HL-60/S4 treated with retinoic acid at 250 ng/mL for 4 days and 3 days (cell line): ENCODE results near the gene LACRT.

Source experiments
- in situ Hi-C: fragments of 300-500 bp; cut with MboI; formaldehyde crosslinking; loops from 2 replicates; pipeline ENCODE4 v1.7.0; 2022; ENCODE audit warnings: low sequenced_read_pairs

LACRT gene

GRCh38 chr12:54603173-54603814, 31.4 kb downstream of the LACRT start:
- in situ Hi-C loops: no loop called here

DNA sequence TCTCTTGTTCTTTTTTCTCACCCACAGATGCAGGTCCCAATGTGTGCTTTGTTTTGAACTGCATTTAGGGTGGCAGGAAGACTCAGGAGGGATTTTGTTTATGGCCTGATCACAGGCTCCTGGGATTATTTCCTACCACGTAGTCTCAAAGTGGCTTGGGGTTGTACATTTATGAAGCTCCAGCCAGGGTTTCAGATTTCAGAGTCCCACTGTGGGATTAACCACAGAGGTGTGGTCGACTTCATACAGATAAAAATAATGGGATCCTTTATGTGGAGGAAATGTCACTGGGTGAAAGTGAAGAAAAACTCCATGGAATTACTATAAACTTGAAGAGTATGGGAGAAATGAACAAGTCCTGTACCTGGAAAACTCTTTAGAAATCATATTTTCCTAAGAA, 32.0 kb downstream of the LACRT start:
- in situ Hi-C loops: no loop called here

DNA sequence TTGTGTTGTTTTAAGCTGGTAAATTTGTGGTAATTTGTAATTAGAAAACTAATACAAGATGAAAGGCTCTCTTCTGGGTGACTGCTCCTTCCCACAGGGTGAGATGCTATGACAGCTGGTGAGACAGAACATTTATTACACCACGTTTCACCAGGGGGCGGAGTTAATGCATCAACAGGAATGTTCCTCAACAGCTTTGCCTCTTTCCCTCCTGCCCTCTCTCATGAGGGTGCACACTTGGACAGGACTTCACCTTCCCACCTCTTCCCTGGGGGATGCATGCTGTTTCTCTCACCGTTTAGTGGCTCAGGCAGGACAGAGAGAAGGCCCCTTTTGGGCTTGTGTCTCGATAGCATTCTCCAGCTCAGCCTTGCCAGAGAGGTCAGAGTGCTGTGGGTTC, 32.9 kb downstream of the LACRT start:
- in situ Hi-C loops: no loop called here

DNA sequence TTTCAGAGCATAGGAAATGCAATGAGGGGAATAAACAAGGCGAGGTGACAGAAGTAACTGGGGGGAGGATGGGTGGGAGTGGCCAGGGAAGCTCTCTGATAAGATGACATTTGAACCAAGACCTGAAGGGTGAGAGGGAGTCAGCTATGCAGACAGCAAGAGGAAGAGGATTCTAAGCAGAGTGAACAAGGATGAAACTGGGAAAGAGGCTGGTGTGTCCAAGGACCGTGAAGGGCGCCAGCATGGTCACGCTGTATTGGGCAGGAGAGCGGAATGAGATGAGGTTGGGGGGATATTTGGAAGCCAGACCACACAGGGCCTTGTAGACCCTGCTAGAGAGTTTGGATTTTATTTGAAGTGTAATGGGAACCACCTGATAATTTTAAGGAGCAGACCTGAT, 35.7 kb downstream of the LACRT start:
- in situ Hi-C loops: loop anchor here (25.0 kb wide), 1 partner anchor 112 kb away; the partner anchor contains the start of gene NCKAP1L

GRCh38 chr12:54596526-54596946, 38.2 kb downstream of the LACRT start:
- in situ Hi-C loops: loop anchor here (25.0 kb wide), 1 partner anchor 109 kb away; the partner anchor contains the start of gene NCKAP1L

DNA sequence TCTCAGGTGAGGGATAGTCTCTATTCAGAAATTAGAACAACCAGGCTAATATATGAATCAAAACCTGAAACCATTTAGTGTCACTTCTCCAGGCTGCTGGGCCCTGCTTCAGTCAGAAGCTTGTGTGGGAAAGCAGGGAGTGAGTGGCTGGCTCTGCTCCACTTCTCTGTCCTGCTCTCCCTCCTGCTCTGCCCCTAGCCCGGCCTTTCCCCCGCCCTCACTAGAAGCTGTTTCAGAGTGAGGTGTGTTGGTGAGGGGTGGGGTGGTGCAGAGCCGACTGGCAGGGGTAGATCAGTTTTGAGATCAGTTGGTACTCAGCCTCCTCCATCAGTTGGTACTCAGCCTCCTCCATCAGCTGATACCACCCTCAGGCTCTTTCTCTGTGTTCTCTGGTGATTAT, 39.2 kb downstream of the LACRT start:
- in situ Hi-C loops: loop anchor here (25.0 kb wide), 1 partner anchor 108 kb away; the partner anchor contains the start of gene NCKAP1L

- in situ Hi-C loops: loop anchor here (25.0 kb wide), 1 partner anchor 106 kb away; the partner anchor contains the start of gene NCKAP1L
Observed at GRCh38 chr12:54593725-54594124, 41.0 kb downstream of the LACRT start.

- in situ Hi-C loops: loop anchor here (25.0 kb wide), 1 partner anchor 106 kb away; the partner anchor contains the start of gene NCKAP1L
Observed at GRCh38 chr12:54593135-54593534, 41.6 kb downstream of the LACRT start.

GRCh38 chr12:54592316-54592715, 42.4 kb downstream of the LACRT start:
- in situ Hi-C loops: loop anchor here (25.0 kb wide), 1 partner anchor 105 kb away; the partner anchor contains the start of gene NCKAP1L

- in situ Hi-C loops: loop anchor here (25.0 kb wide), 1 partner anchor 104 kb away; the partner anchor contains the start of gene NCKAP1L
Observed at GRCh38 chr12:54590978-54591591, 43.6 kb downstream of the LACRT start.

DNA sequence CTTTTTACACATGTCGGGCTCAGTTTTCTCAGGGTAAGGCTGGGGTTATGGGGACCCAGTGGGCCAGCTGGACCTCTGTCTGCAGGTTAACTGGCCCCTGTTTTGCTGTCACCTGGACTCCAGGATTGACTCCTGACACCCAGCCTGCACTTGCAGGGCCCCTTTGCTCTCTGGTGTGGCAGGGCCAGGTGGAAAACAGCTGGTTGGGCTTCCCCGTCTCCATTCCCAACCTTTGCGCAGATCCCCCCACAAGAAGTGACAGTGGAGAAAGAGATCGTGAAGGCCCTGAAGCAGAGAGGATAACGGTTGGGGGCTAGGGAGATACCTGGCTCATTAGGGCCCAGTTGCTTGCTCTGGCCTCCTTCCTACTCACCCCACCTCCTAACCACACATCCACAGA, 44.7 kb downstream of the LACRT start:
- in situ Hi-C loops: loop anchor here (25.0 kb wide), 1 partner anchor 103 kb away; the partner anchor contains the start of gene NCKAP1L

- in situ Hi-C loops: loop anchor here (25.0 kb wide), 1 partner anchor 102 kb away; the partner anchor contains the start of gene NCKAP1L
Observed at GRCh38 chr12:54588890-54589267, 45.8 kb downstream of the LACRT start.

- in situ Hi-C loops: loop anchor here (25.0 kb wide), 1 partner anchor 101 kb away; the partner anchor contains the start of gene NCKAP1L
Observed at GRCh38 chr12:54588110-54588889, 46.4 kb downstream of the LACRT start, which contains the start of gene PPP1R1A. PPP1R1A (minus strand) TSS chr12:54588659; CDS start chr12:54588488, 171 bp downstream.

GRCh38 chr12:54587315-54587873, 47.3 kb downstream of the LACRT start:
- in situ Hi-C loops: loop anchor here (25.0 kb wide), 1 partner anchor 100 kb away; the partner anchor contains the start of gene NCKAP1L

DNA sequence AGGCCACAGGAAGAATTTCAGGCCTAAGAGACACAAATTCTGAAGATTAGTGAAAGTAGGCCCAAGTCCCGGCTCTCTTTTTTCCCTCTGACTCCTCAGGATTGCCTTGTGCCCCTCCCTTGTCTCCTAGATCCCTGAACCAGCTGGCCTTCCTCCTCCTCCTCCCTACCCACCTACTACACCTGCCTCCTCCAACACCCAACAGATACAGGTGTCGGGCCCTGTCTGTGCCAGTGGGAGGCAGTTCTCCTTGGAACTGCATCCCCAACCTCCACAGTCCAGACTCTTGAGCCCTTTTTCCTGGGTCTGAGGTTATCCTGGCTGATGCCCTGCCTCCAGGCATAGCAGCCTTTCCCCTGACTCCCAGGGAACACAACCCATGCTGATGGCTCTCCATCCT, 48.1 kb downstream of the LACRT start:
- in situ Hi-C loops: loop anchor here (25.0 kb wide), 1 partner anchor 99 kb away; the partner anchor contains the start of gene NCKAP1L

GRCh38 chr12:54585243-54585642, 49.5 kb downstream of the LACRT start:
- in situ Hi-C loops: loop anchor here (25.0 kb wide), 1 partner anchor 98 kb away; the partner anchor contains the start of gene NCKAP1L

DNA sequence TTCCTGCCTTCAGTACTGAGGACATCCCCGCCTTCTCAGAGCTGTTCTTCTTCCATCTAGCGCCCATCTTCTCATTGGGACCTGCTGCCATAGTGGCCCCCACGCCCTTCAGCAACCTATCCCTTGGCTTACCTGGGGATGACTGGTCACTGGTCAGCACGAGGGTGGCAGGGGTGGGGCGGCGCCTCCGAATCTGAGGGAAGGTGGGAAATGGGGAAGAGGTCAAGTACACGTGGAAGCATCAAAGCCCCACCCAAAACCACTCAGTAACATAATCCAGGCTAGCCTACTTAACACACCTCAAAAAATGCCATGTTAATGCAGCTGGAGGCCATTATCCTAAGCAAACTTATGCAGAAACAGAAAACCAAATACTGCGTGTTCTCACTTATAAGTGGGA, 50.6 kb downstream of the LACRT start:
- in situ Hi-C loops: loop anchor here (25.0 kb wide), 1 partner anchor 97 kb away; the partner anchor contains the start of gene NCKAP1L

DNA sequence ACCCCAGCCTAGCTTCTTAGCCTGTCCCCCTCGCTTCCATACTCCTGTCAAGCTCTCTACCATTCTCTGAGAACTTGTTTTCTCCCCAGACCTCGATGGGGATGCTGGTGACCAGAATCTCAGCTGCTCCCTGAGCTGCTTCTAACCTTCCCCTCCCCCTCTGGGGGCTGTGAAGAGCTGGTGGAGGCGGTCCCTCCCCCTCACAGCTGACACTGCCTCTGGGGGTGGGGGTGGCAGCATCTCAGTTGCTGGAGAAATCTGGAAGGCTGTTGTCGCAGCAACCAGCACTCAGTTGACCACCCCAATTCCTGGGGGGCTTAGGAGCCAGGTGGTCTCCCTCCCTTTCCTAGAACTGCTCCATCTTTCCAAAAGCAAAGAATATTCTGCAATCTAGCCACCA, 51.0 kb downstream of the LACRT start:
- in situ Hi-C loops: loop anchor here (25.0 kb wide), 1 partner anchor 96 kb away; the partner anchor contains the start of gene NCKAP1L

GRCh38 chr12:54581412-54581811, 53.3 kb downstream of the LACRT start:
- in situ Hi-C loops: loop anchor here (25.0 kb wide), 1 partner anchor 94 kb away; the partner anchor contains the start of gene NCKAP1L
